H1 (cell line): Measurements from ENCODE around the gene PAK6. TPM values are rescaled to one million over a fixed set of nuclear protein-coding genes. Genes with fewer than 3 reads are reported as not detected.

Experiments used
- KDM4A ChIP-seq: IDR thresholded peaks from one replicate; pipeline ENCODE4 v1.7.1; 2012; ENCODE audit warnings: low read depth, mild to moderate bottlenecking, moderate library complexity, low read length, inconsistent platforms; ENCODE audit not compliant: severe bottlenecking
- polyA plus RNA-seq, 7 experiments: library from polyadenylated mRNA; depleted of rRNA in 3 of 7; stranded (reverse) in 5 of 7; unstranded in 2 of 7; fragments of >200 nt in 5 of 7; fragments of 200-250 nt in 2 of 7; gene quantifications; 1 replicate in 5 of 7; 2 replicates in 1 of 7; 4 replicates in 1 of 7; pipeline versions ENCODE4 v1.2.1 to v1.2.3, GENCODE V29; 2011 to 2013; ENCODE audit warnings: missing spikeins in 2 of 7, mixed read lengths in 2 of 7
- total RNA-seq: library from RNA; stranded (reverse); fragmentation: NEBNext Ultra II Directional; extraction: Animal tissue kit (Norgen Biotek cat#: 25700); gene quantifications from 2 replicates; pipeline ENCODE4 v1.2.1, GENCODE V29; 2021

PAK6 gene
- total and polyA plus RNA-seq, 2 of the 8 experiments (the other 6 are each of a cell fraction or from before 2014, with no cell fraction given): 6.9 to 9.4 TPM

GRCh38 chr15:40250304-40250656, 11.4 kb downstream of the PAK6 start (continued):
- TF ChIP-seq KDM4A: no peak
- TF ChIP-seq, all 59 proteins: peak for 0
